Cardiac muscle cell (in vitro differentiated cells and primary cell): ENCODE measurements around the gene ALG2. TPM values are rescaled to one million over a fixed set of nuclear protein-coding genes. Genes with fewer than 3 reads are reported as not detected.

Experiments used
- DNase-seq, 2 donors: peaks; one replicate each; pipeline versions ENCODE4 v3.0.0 to v3.0.0-alpha.2; 2010 to 2017; ENCODE audit warnings: low read depth in 1 of 2, low spot score in 1 of 2
- H3K27ac ChIP-seq: fragments of 200-600 bp; sonication (generic); 2 replicates; pipeline ENCODE4 v1.5.1; 2016
- H3K27me3 ChIP-seq: fragments of 200-600 bp; sonication (generic); 2 replicates; pipeline ENCODE4 v1.6.0; 2016; ENCODE audit warnings: control low read depth
- H3K36me3 ChIP-seq: fragments of 200-600 bp; sonication (generic); 2 replicates; pipeline ENCODE4 v1.5.1; 2016; ENCODE audit warnings: control low read depth
- H3K4me1 ChIP-seq: fragments of 200-600 bp; sonication (generic); 2 replicates; pipeline ENCODE4 v1.8.1; 2017; ENCODE audit warnings: low read depth, mild to moderate bottlenecking, mixed run types
- H3K4me3 ChIP-seq: fragments of 200-600 bp; sonication (generic); 2 replicates; pipeline ENCODE4 v1.5.1; 2016; ENCODE audit warnings: mild to moderate bottlenecking
- H3K9me3 ChIP-seq: fragments of 200-600 bp; sonication (generic); 2 replicates; pipeline ENCODE4 v1.5.1; 2017; ENCODE audit warnings: low read depth, mild to moderate bottlenecking, control low read depth
- CTCF ChIP-seq: IDR thresholded peaks from 2 replicates; pipeline ENCODE4 v1.5.1; 2012; ENCODE audit warnings: low read depth, mild to moderate bottlenecking, low read length
- polyA plus RNA-seq: library from polyadenylated mRNA; unstranded; fragments of >200 nt; fragmentation: Nextera tagmentation; extraction: Ambion mirVana; gene quantifications from 2 replicates; pipeline ENCODE4 v1.2.1, GENCODE V29; 2016
- total RNA-seq: library from RNA; depleted of rRNA; stranded (reverse); fragments of >200 nt; gene quantifications from 2 replicates; pipeline ENCODE4 v1.2.3, GENCODE V29; 2016

ALG2 gene
- total and polyA plus RNA-seq, 2 experiments from 2014 or later, result 38.3 to 44.4 TPM

GRCh38 chr9:99171225-99172123 lies 50.3 kb downstream of the ALG2 start:
- no peaks in the 10 kb centered on the region for H3K36me3 ChIP-seq
- H3K4me1 ChIP-seq, result peaks cover 46% of the 10 kb centered on the region
- no peak for TF ChIP-seq CTCF
- no peaks in the 10 kb centered on the region for H3K27me3 ChIP-seq
- DNase-seq, result no peak
- no peaks in the 10 kb centered on the region for H3K9me3 ChIP-seq
- H3K4me3 ChIP-seq, result no peak overlapping the region
- peak overlapping the region; percentile 86 for H3K27ac ChIP-seq

GRCh38 chr9:99169982-99170761 lies 51.6 kb downstream of the ALG2 start:
- Histone ChIP-seq H3K4me1 (peaks cover 46% of the 10 kb centered on the region), H3K9me3 (no peaks in the 10 kb centered on the region), H3K4me3 (no peak overlapping the region), H3K27ac (peak overlapping the region; percentile 49), H3K27me3 (no peaks in the 10 kb centered on the region), H3K36me3 (no peaks in the 10 kb centered on the region)
- peak; percentile 22 for TF ChIP-seq CTCF
- peak in 1 of 2 donors; percentile 70 for DNase-seq

- DNase-seq, result no peak
- Histone ChIP-seq H3K4me1 (peaks cover 43% of the 10 kb centered on the region), H3K36me3 (no peaks in the 10 kb centered on the region)
Observed at GRCh38 chr9:99169086-99169485, 52.7 kb downstream of the ALG2 start.

GRCh38 chr9:99167694-99168093 lies 54.0 kb downstream of the ALG2 start:
- no peaks in the 10 kb centered on the region for H3K36me3 ChIP-seq
- no peaks in the 10 kb centered on the region for H3K9me3 ChIP-seq
- H3K27me3 ChIP-seq, result no peaks in the 10 kb centered on the region
- no peak overlapping the region for H3K27ac ChIP-seq
- peaks cover 35% of the 10 kb centered on the region for H3K4me1 ChIP-seq
- no peak for TF ChIP-seq CTCF
- no peak for DNase-seq
- H3K4me3 ChIP-seq, result no peak overlapping the region

More at GRCh38 chr9:99169086-99169485, 52.7 kb downstream of the ALG2 start:
- Histone ChIP-seq H3K27ac (no peak overlapping the region), H3K27me3 (no peaks in the 10 kb centered on the region), H3K9me3 (no peaks in the 10 kb centered on the region), H3K4me3 (no peak overlapping the region)
- TF ChIP-seq CTCF, result no peak

GRCh38 chr9:99167119-99167518 lies 54.6 kb downstream of the ALG2 start:
- DNase-seq, result no peak
- peaks cover 30% of the 10 kb centered on the region for H3K4me1 ChIP-seq

More at GRCh38 chr9:99167119-99167518, 54.6 kb downstream of the ALG2 start:
- Histone ChIP-seq H3K9me3 (no peaks in the 10 kb centered on the region), H3K4me3 (no peak overlapping the region), H3K27ac (no peak overlapping the region), H3K36me3 (no peaks in the 10 kb centered on the region), H3K27me3 (no peaks in the 10 kb centered on the region)
- no peak for TF ChIP-seq CTCF

Other genes with a start within 250 kb of the ALG2 start
- 17.2 and 18.1 TPM in 2 replicates for gene TGFBR1, start 116.8 kb downstream of the ALG2 start, total RNA-seq
- 11.1 and 25.0 TPM in 2 replicates for gene TGFBR1, start 116.8 kb downstream of the ALG2 start, polyA plus RNA-seq
- 57.8 and 134 TPM in 2 replicates for gene SEC61B, start 340 bp upstream of the ALG2 start, total RNA-seq
- 176 and 213 TPM in 2 replicates for gene SEC61B, start 340 bp upstream of the ALG2 start, polyA plus RNA-seq